ENCODE data around the gene PPP4R3A.

The PPP4R3A gene

DNA sequence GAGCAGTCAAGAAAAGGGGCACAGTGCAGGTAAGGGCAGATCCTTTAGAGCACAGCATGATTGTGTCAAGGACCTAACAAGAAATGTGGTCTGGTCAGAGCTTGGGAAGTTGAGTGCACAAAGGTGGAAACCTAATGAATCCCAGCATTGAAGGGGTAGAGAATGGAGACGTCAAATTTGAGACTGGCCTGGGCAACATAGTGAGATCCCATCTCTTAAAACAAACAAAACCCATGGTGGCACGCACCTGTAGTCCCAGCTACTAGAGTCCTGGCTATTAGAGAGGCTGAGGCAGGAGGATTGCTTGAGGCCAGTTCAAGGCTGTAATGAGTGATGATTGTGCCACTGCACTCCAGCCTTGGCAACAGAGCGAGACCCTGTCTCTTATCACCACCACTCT lies 55.5 kb downstream of the PPP4R3A start:
- Histone ChIP-seq H2AFZ (no peak overlapping the region), H3K27ac (no peak overlapping the region), H3K4me3 (ENCODE audit: low read depth, low read length) (no peak overlapping the region), H3K36me3 (ENCODE audit: control insufficient read depth, insufficient read depth, low read length) (no peaks in the 10 kb centered on the region), H3K4me1 (no peaks in the 10 kb centered on the region), H3K4me2 (ENCODE audit: low read length) (no peak overlapping the region), H3K27me3 (ENCODE audit: control insufficient read depth, insufficient read depth, low read length) (no peaks in the 10 kb centered on the region), H3K9ac (no peak overlapping the region), H3K79me2 (no peaks in the 10 kb centered on the region), H3K9me3 (ENCODE audit: control insufficient read depth, low read length) (no peaks in the 10 kb centered on the region)
- TF ChIP-seq, protein P1, sequence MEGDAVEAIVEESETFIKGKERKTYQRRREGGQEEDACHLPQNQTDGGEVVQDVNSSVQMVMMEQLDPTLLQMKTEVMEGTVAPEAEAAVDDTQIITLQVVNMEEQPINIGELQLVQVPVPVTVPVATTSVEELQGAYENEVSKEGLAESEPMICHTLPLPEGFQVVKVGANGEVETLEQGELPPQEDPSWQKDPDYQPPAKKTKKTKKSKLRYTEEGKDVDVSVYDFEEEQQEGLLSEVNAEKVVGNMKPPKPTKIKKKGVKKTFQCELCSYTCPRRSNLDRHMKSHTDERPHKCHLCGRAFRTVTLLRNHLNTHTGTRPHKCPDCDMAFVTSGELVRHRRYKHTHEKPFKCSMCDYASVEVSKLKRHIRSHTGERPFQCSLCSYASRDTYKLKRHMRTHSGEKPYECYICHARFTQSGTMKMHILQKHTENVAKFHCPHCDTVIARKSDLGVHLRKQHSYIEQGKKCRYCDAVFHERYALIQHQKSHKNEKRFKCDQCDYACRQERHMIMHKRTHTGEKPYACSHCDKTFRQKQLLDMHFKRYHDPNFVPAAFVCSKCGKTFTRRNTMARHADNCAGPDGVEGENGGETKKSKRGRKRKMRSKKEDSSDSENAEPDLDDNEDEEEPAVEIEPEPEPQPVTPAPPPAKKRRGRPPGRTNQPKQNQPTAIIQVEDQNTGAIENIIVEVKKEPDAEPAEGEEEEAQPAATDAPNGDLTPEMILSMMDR (IDR thresholded peaks at IDR 0.05), result no peak

DNA sequence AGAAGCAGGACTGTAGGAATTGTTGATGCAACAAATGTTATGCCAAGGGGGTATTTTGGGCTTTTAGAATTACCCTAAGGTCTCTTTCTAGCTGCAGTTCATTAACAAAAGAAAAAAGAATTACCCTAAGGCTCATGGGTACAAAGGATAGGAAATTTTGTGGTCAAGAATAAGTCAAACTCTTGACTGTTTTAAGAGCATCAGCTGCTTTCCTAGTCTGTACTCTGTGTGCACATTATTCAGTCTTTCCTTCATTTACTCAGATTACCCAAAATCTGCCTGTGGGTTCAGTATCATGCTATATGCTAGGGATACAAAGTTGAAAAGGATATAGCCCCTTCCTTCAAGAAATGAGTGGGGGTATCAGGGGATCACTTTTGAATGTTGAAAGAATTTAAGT lies 56.0 kb downstream of the PPP4R3A start:
- no peaks in the 10 kb centered on the region for H3K79me2 ChIP-seq
- no peak overlapping the region for H2AFZ ChIP-seq
- TF ChIP-seq, protein P1 (IDR thresholded peaks at IDR 0.05), result no peak
- H3K27ac ChIP-seq, result no peak overlapping the region
- no peaks in the 10 kb centered on the region for H3K27me3 ChIP-seq (ENCODE audit: control insufficient read depth, insufficient read depth, low read length)
- H3K4me1 ChIP-seq, result no peaks in the 10 kb centered on the region
- H3K9me3 ChIP-seq (ENCODE audit: control insufficient read depth, low read length), result no peaks in the 10 kb centered on the region
- H3K4me2 ChIP-seq (ENCODE audit: low read length), result no peak overlapping the region
- no peaks in the 10 kb centered on the region for H3K36me3 ChIP-seq (ENCODE audit: control insufficient read depth, insufficient read depth, low read length)
- H3K9ac ChIP-seq, result no peak overlapping the region
- H3K4me3 ChIP-seq (ENCODE audit: low read depth, low read length), result no peak overlapping the region

DNA sequence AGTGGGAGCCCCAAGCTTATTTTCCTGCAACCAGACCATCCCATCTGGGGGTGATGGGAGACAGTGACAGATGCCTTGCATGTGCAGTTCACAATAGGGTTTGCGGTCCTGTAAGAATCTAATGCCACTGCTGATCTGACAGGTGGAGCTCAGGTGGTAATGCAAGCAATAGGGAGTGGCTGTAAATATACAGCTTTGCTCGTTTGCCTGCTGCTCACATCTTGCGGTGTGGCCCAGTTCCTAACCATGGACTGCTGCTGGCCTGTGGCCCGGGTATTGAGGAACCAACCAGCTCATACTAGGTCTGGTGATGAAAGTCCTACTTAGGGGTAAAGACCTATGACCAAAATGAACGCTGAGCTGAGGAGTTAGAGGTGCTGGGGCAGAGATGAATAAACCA lies 56.4 kb downstream of the PPP4R3A start:
- TF ChIP-seq, protein P1 (IDR thresholded peaks at IDR 0.05), result no peak

DNA sequence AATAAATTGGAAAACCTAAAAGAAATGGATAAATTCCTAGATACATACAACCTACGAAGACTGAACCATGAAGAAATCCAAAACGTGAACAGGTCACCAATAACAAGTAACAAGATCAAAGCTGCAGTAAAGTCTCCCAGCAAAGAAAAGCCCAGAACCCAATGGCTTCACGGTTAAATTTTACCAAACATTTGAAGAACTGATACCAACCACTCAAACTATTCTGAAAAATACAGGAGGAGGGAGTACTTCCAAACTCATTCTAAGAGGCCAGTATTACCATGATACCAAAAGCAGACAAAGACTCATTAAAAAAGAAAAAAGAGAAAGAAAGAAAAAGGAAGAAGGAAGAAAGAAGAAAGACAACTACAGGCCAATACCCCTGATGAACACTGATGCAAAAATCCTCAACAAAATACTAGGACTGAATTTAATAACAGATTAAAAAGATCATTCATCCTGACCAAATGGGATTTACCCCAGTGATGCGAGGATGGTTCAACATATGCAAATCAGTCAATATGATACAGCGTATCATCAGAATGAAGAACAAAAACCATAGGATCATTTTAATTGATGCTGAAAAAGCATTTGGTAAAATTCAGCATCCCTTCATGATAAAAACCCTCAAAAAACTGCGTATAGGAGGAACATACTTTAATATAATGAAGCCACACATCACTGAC lies 65.6 kb downstream of the PPP4R3A start:
- Histone ChIP-seq H3K4me2 (ENCODE audit: low read length) (no peak overlapping the region), H3K4me1 (no peaks in the 10 kb centered on the region), H3K4me3 (ENCODE audit: low read depth, low read length) (no peak overlapping the region), H3K9me3 (ENCODE audit: control insufficient read depth, low read length) (no peaks in the 10 kb centered on the region), H3K36me3 (ENCODE audit: control insufficient read depth, insufficient read depth, low read length) (no peaks in the 10 kb centered on the region), H3K27ac (no peak overlapping the region), H3K79me2 (no peaks in the 10 kb centered on the region), H3K9ac (no peak overlapping the region), H2AFZ (no peak overlapping the region), H3K27me3 (ENCODE audit: control insufficient read depth, insufficient read depth, low read length) (no peaks in the 10 kb centered on the region)
- TF ChIP-seq, protein P1 (IDR thresholded peaks at IDR 0.05), result no peak

More for the DNA sequence above, 56.4 kb downstream of the PPP4R3A start:
- Histone ChIP-seq H3K4me1 (no peaks in the 10 kb centered on the region), H3K79me2 (no peaks in the 10 kb centered on the region), H3K9ac (no peak overlapping the region), H3K27ac (no peak overlapping the region), H2AFZ (no peak overlapping the region), H3K9me3 (ENCODE audit: control insufficient read depth, low read length) (no peaks in the 10 kb centered on the region), H3K36me3 (ENCODE audit: control insufficient read depth, insufficient read depth, low read length) (no peaks in the 10 kb centered on the region), H3K27me3 (ENCODE audit: control insufficient read depth, insufficient read depth, low read length) (no peaks in the 10 kb centered on the region), H3K4me3 (ENCODE audit: low read depth, low read length) (no peak overlapping the region), H3K4me2 (ENCODE audit: low read length) (no peak overlapping the region)

DNA sequence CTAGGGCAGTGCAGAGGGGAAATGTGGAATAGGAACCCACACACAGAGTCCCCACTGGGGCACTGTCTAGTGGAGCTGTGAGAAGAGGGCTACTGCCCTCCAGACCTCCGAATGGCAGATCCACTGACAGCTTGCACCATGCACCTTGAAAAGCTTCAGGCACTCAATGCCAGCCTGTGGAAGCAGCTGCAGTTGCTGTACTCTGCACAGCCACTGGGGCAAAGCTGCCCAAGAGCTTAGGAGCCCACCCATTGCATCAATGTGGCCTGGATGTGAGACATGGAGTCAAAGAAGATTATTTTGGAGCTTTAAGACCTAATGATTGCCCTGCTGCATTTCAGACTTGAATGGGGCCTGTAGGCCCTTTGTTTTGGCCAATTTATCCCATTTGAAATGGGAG lies 70.8 kb downstream of the PPP4R3A start:
- no peaks in the 10 kb centered on the region for H3K27me3 ChIP-seq (ENCODE audit: control insufficient read depth, insufficient read depth, low read length)
- no peaks in the 10 kb centered on the region for H3K9me3 ChIP-seq (ENCODE audit: control insufficient read depth, low read length)
- TF ChIP-seq, protein P1 (IDR thresholded peaks at IDR 0.05), result no peak
- H2AFZ ChIP-seq, result no peak overlapping the region
- H3K36me3 ChIP-seq (ENCODE audit: control insufficient read depth, insufficient read depth, low read length), result no peaks in the 10 kb centered on the region
- H3K4me1 ChIP-seq, result no peaks in the 10 kb centered on the region
- H3K4me2 ChIP-seq (ENCODE audit: low read length), result no peak overlapping the region
- no peak overlapping the region for H3K9ac ChIP-seq
- no peaks in the 10 kb centered on the region for H3K79me2 ChIP-seq
- H3K4me3 ChIP-seq (ENCODE audit: low read depth, low read length), result no peak overlapping the region
- no peak overlapping the region for H3K27ac ChIP-seq
